PFSK-1 (cell line): Measurements from ENCODE around the gene GRIA3.

Source experiments
- FOXP2 ChIP-seq: optimal IDR thresholded peaks from 2 replicates; pipeline ENCODE3; 2011; ENCODE audit warnings: borderline replicate concordance, control low read depth, inconsistent platforms; ENCODE audit not compliant: insufficient read depth; ENCODE audit errors: extremely low read length, extremely low read depth
- POLR2AphosphoS5 ChIP-seq: IDR thresholded peaks from 2 replicates; pipeline ENCODE4 v1.6.1; 2012; ENCODE audit warnings: low read depth, mild to moderate bottlenecking, control low read depth, low read length, moderate library complexity
- SIN3A ChIP-seq: IDR thresholded peaks from 2 replicates; pipeline ENCODE4 v1.6.1; 2012; ENCODE audit warnings: mild to moderate bottlenecking, low read length, moderate library complexity, borderline replicate concordance; ENCODE audit not compliant: insufficient read depth
- TAF1 ChIP-seq: IDR thresholded peaks from 2 replicates; pipeline ENCODE4 v1.6.1; 2012; ENCODE audit warnings: low read length, control low read depth, borderline replicate concordance; ENCODE audit not compliant: insufficient read depth
- TF ChIP-seq, protein P1 (sequence below), 2 experiments: IDR thresholded peaks; 2 replicates each; pipeline versions ENCODE4 v1.6.1 to v1.8.0; 2011 to 2012; ENCODE audit warnings: low read depth in 2 of 2, low read length in 2 of 2, control low read depth in 1 of 2, inconsistent platforms in 1 of 2, mild to moderate bottlenecking in 1 of 2, moderate library complexity in 1 of 2; ENCODE audit not compliant: insufficient read depth in 1 of 2

DNA sequence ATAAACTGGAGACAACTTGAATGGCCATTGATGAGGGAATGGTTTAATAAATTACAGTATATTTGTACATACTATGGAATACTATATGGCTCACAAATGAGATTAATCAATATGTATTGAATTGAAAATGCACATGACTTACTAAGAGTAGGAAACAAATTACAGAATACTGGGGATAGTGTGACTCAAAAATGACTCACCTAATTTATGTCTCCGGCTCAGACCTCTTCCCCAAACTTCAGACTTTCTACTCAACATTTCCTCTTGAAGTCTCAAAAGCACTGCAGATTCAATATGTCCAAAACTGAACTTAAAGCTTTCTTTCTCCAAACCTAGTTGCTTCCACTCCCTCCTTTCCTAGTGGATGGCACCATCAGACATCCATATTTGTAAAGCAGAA lies 28.8 kb upstream of the GRIA3 start:
- no peak for TF ChIP-seq POLR2AphosphoS5
- no peak for TF ChIP-seq FOXP2
- TF ChIP-seq, protein P1, sequence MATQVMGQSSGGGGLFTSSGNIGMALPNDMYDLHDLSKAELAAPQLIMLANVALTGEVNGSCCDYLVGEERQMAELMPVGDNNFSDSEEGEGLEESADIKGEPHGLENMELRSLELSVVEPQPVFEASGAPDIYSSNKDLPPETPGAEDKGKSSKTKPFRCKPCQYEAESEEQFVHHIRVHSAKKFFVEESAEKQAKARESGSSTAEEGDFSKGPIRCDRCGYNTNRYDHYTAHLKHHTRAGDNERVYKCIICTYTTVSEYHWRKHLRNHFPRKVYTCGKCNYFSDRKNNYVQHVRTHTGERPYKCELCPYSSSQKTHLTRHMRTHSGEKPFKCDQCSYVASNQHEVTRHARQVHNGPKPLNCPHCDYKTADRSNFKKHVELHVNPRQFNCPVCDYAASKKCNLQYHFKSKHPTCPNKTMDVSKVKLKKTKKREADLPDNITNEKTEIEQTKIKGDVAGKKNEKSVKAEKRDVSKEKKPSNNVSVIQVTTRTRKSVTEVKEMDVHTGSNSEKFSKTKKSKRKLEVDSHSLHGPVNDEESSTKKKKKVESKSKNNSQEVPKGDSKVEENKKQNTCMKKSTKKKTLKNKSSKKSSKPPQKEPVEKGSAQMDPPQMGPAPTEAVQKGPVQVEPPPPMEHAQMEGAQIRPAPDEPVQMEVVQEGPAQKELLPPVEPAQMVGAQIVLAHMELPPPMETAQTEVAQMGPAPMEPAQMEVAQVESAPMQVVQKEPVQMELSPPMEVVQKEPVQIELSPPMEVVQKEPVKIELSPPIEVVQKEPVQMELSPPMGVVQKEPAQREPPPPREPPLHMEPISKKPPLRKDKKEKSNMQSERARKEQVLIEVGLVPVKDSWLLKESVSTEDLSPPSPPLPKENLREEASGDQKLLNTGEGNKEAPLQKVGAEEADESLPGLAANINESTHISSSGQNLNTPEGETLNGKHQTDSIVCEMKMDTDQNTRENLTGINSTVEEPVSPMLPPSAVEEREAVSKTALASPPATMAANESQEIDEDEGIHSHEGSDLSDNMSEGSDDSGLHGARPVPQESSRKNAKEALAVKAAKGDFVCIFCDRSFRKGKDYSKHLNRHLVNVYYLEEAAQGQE (IDR thresholded peaks at IDR 0.05; ENCODE audit: insufficient read depth in 1 of 2, low read depth in 2 of 2, low read length in 2 of 2) = no peak
- TF ChIP-seq TAF1 = no peak
- TF ChIP-seq SIN3A = no peak
